AG04450 (cell line): ENCODE measurements around the gene GMDS. TPM values are rescaled to one million over a fixed set of nuclear protein-coding genes. Genes with fewer than 3 reads are reported as not detected.

Source experiments
- CTCF ChIA-PET: fragments of 300-600, 350-600 bp; formaldehyde crosslinking; extraction: SDS; loops from one replicate; lab custom pipeline; 2022; ENCODE audit warnings: antibody characterized with exemption, inconsistent platforms; lab: Charles Lee
- POLR2A ChIA-PET: fragments of 350-600 bp; formaldehyde crosslinking; extraction: SDS; loops from one replicate; lab custom pipeline; 2021; ENCODE audit warnings: antibody characterized with exemption, inconsistent platforms; lab: Yijun Ruan, JAX
- DNase-seq: peaks from one replicate; pipeline ENCODE4 v3.0.0-alpha.2; 2011; ENCODE audit warnings: low read depth, low spot score
- H3K27ac ChIP-seq: one replicate; pipeline ENCODE4 v1.5.1; 2012; ENCODE audit warnings: low read depth, low read length, control low read depth
- H3K27me3 ChIP-seq: one replicate; pipeline ENCODE4 v1.6.0; 2012; ENCODE audit warnings: low read length; ENCODE audit not compliant: control insufficient read depth, insufficient read depth
- H3K4me3 ChIP-seq: 2 replicates; pipeline ENCODE4 v1.5.1; 2011; ENCODE audit warnings: mild to moderate bottlenecking, low read depth, low read length, control low read depth
- H3K9me3 ChIP-seq: 2 replicates; pipeline ENCODE4 v1.5.1; 2012; ENCODE audit warnings: low read length; ENCODE audit not compliant: control insufficient read depth, insufficient read depth
- CTCF ChIP-seq: IDR thresholded peaks from 2 replicates; pipeline ENCODE4 v1.5.1; 2011; ENCODE audit warnings: low read depth, low read length, control low read depth, inconsistent platforms
- polyA plus RNA-seq: library from polyadenylated mRNA; depleted of rRNA; stranded (reverse); fragments of >200 nt; gene quantifications from 2 replicates; pipeline ENCODE4 v1.2.3, GENCODE V29; 2011

Gene GMDS
- polyA plus RNA-seq, 1 experiment, result 26.4 TPM

GRCh38 chr6:2204272-2204671, 41.1 kb downstream of the GMDS start:
- Histone ChIP-seq H3K27me3 (no peaks in the 10 kb centered on the region), H3K4me3 (no peak overlapping the region), H3K27ac (no peak overlapping the region), H3K9me3 (no peaks in the 10 kb centered on the region)
- CTCF ChIA-PET, result no interaction called here
- DNase-seq, result no peak
- POLR2A ChIA-PET, result no interaction called here
- no peak for TF ChIP-seq CTCF

DNA sequence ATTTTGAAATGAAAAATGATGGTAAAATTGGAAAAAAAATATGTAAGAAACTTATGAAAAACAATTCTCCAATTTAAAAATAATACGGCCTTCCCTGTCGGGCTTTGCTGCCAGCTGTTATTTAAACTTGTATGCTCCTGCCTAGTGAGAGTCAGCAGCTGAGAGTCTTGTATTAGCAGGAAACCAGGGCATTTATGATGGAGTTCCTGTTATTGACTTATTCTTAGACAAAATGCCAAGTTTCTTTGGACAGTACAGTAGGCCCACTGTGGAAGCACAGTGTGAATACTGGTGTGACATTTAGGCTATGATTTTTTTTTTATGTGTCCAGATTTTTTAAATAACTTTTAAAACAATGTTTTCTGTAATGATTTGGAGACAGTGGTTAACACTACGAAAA, 42.1 kb downstream of the GMDS start:
- CTCF ChIA-PET, result interaction anchor here (0.5 kb wide), 1 partner anchor 129 kb away, joined by 3 read pairs; no protein-coding TSS in a partner anchor
- no peak for TF ChIP-seq CTCF
- H3K27ac ChIP-seq, result no peak overlapping the region
- POLR2A ChIA-PET, result interaction anchor here (0.6 kb wide), 1 partner anchor 230 kb away, joined by 3 read pairs; no protein-coding TSS in a partner anchor
- H3K9me3 ChIP-seq, result no peaks in the 10 kb centered on the region
- no peak for DNase-seq
- no peaks in the 10 kb centered on the region for H3K27me3 ChIP-seq
- no peak overlapping the region for H3K4me3 ChIP-seq

GRCh38 chr6:2197984-2198383, 47.4 kb downstream of the GMDS start:
- CTCF ChIA-PET, result interaction anchor here (1.3 kb wide), 1 partner anchor 93 kb away, joined by 3 read pairs; no protein-coding TSS in a partner anchor
- POLR2A ChIA-PET, result no interaction called here
- DNase-seq, result no peak

GRCh38 chr6:2197177-2197671, 48.2 kb downstream of the GMDS start:
- Histone ChIP-seq H3K4me3 (no peak overlapping the region), H3K27me3 (no peaks in the 10 kb centered on the region), H3K27ac (no peak overlapping the region), H3K9me3 (peaks cover 4% of the 10 kb centered on the region)
- ChIA-PET POLR2A (no interaction called here), CTCF (interaction anchor here (0.5 to 1.3 kb wide), 7 partner anchors 10 to 589 kb away, joined by 3 to 4 read pairs (median 3); no protein-coding TSS in a partner anchor)
- no peak for TF ChIP-seq CTCF
- DNase-seq, result no peak

More at GRCh38 chr6:2197984-2198383, 47.4 kb downstream of the GMDS start:
- Histone ChIP-seq H3K27ac (no peak overlapping the region), H3K27me3 (no peaks in the 10 kb centered on the region), H3K4me3 (no peak overlapping the region), H3K9me3 (no peaks in the 10 kb centered on the region)
- TF ChIP-seq CTCF, result no peak

GRCh38 chr6:2196079-2196679, 49.2 kb downstream of the GMDS start:
- no peak for DNase-seq
- Histone ChIP-seq H3K27ac (no peak overlapping the region), H3K4me3 (no peak overlapping the region), H3K9me3 (peaks cover 15% of the 10 kb centered on the region), H3K27me3 (no peaks in the 10 kb centered on the region)
- peak; percentile 83 for TF ChIP-seq CTCF
- POLR2A ChIA-PET, result no interaction called here
- CTCF ChIA-PET, result interaction anchor here (0.7 to 1.1 kb wide), 3 partner anchors 11 to 13 kb away, joined by 3 to 6 read pairs (median 4); no protein-coding TSS in a partner anchor
